Measurements from ENCODE around the gene TMEM63A. TPM values are rescaled to one million over a fixed set of nuclear protein-coding genes. Genes with fewer than 3 reads are reported as not detected.

The TMEM63A gene
- total RNA-seq, 2 donors from 2014 or later: 16.0 to 19.0 TPM

- Histone ChIP-seq H3K4me3 (no peak overlapping the region), H3K27me3 (no peaks in the 10 kb centered on the region), H3K9me3 (no peaks in the 10 kb centered on the region), H3K36me3 (peaks cover 46% of the 10 kb centered on the region), H3K4me1 (peaks cover 0 to 26% of the 10 kb centered on the region in 2 donors), H3K27ac (peak overlapping the region in 1 of 2 donors; percentile 21)
- DNase-seq (ENCODE audit: low spot score): peak; percentile 76
- TF ChIP-seq CTCF (IDR thresholded peaks at IDR 0.05): no peak
Observed at GRCh38 chr1:225835856-225836255, 46.3 kb downstream of the TMEM63A start.

- DNase-seq (ENCODE audit: low spot score): peak; percentile 86
- Histone ChIP-seq H3K36me3 (peaks cover 40% of the 10 kb centered on the region), H3K4me3 (no peak overlapping the region), H3K4me1 (peaks cover 0 to 26% of the 10 kb centered on the region in 2 donors), H3K27ac (peak overlapping the region; percentile 39), H3K27me3 (no peaks in the 10 kb centered on the region), H3K9me3 (no peaks in the 10 kb centered on the region)
- TF ChIP-seq CTCF (IDR thresholded peaks at IDR 0.05): no peak
Observed at GRCh38 chr1:225834417-225835329, 47.5 kb downstream of the TMEM63A start.

- Histone ChIP-seq H3K9me3 (no peaks in the 10 kb centered on the region), H3K36me3 (peaks cover 27% of the 10 kb centered on the region), H3K27ac (no peak overlapping the region), H3K27me3 (no peaks in the 10 kb centered on the region), H3K4me3 (no peak overlapping the region), H3K4me1 (peaks cover 0 to 31% of the 10 kb centered on the region in 2 donors)
- DNase-seq (ENCODE audit: low spot score): no peak
- no peak for TF ChIP-seq CTCF (IDR thresholded peaks at IDR 0.05)
Observed at GRCh38 chr1:225830841-225831240, 51.3 kb downstream of the TMEM63A start.

DNA sequence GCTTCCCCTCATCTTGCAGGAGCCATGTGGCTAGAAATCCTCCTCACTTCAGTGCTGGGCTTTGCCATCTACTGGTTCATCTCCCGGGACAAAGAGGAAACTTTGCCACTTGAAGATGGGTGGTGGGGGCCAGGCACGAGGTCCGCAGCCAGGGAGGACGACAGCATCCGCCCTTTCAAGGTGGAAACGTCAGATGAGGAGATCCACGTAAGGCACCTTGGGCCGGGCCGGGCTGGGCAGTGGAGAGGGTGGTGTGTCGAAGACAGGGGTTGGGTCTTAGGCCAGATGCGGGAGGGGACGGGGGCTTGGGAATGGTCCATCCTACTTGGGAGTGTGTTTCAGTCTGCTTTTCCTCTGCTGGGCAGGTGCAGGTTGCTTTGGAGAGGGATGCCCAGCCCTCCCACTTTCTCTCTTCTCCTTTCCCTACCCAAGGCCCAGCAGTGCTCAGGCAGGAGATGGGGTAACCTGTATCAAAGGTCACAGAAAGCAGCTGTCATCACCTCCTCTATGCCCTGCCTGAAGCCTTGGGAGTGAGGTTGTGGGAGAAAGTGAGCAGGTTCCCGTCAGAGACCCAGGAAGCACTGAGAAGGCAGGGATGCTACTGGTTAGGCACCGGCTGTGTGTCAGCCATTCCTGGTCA lies 53.4 kb downstream of the TMEM63A start:
- Histone ChIP-seq H3K27me3 (no peaks in the 10 kb centered on the region), H3K36me3 (peaks cover 27% of the 10 kb centered on the region), H3K9me3 (no peaks in the 10 kb centered on the region), H3K27ac (no peak overlapping the region), H3K4me1 (peaks cover 0 to 31% of the 10 kb centered on the region in 2 donors), H3K4me3 (no peak overlapping the region)
- no peak for TF ChIP-seq CTCF (IDR thresholded peaks at IDR 0.05)
- DNase-seq (ENCODE audit: low spot score): no peak

- Histone ChIP-seq H3K27ac (no peak overlapping the region), H3K9me3 (no peaks in the 10 kb centered on the region), H3K4me3 (no peak overlapping the region), H3K27me3 (no peaks in the 10 kb centered on the region), H3K4me1 (peaks cover 0 to 34% of the 10 kb centered on the region in 2 donors), H3K36me3 (peaks cover 14% of the 10 kb centered on the region)
- no peak for TF ChIP-seq CTCF (IDR thresholded peaks at IDR 0.05)
- no peak for DNase-seq (ENCODE audit: low spot score)
Observed at GRCh38 chr1:225827076-225827475, 55.1 kb downstream of the TMEM63A start.
